GM21723 (cell line): ENCODE measurements around the gene C13orf46.
A peak's percentile ranks its signal among the peaks of the same experiment; 100 is the strongest.

Source experiments
- ATAC-seq: cut with Tn5 transposase; IDR thresholded peaks from one replicate; pipeline ENCODE4 v1.9.1; 2021; ENCODE audit warnings: mild to moderate bottlenecking, moderate library complexity; ENCODE audit not compliant: unreplicated experiment

Gene C13orf46

DNA sequence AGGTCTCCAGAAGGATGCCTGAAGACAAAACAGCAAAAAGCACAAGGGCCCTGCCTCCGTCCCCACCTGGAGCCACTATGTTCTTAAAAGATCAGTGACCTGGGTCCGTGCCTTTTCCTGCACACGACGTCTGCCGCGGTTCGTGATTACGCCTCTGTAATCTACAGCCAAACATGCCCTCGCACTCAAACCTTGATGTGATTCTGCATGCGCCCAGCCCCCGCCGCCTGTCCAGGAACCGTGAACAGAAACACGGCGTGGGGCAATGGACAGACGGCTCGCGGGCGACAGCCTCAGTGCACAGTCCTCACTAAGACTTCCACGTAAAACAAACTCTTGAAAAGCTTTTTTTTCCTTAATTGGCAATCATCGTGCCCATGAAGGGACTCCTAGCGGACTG lies 15.5 kb downstream of the C13orf46 start:
- no peak for ATAC-seq

GRCh38 chr13:113956571-113956970 lies 17.3 kb downstream of the C13orf46 start:
- ATAC-seq: no peak

- ATAC-seq: no peak
Observed at GRCh38 chr13:113955691-113956090, 18.2 kb downstream of the C13orf46 start.

DNA sequence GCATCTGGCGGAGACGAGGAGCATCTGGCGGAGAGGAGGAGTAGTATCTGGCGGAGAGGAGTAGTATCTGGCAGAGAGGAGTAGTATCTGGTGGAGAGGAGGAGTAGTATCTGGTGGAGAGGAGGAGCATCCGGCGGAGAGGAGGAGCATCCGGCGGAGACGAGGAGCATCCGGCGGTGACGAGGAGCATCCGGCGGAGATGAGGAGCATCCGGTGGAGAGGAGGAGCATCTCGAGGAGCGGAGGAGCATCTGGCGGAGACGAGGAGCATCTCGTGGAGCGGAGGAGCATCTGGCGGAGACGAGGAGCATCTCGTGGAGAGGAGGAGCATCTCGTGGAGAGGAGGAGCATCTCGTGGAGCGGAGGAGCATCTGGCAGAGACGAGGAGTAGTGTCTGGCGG lies 18.6 kb downstream of the C13orf46 start:
- ATAC-seq: no peak

GRCh38 chr13:113954046-113954835 lies 19.6 kb downstream of the C13orf46 start:
- no peak for ATAC-seq

GRCh38 chr13:113953561-113953960 lies 20.3 kb downstream of the C13orf46 start:
- ATAC-seq: no peak

DNA sequence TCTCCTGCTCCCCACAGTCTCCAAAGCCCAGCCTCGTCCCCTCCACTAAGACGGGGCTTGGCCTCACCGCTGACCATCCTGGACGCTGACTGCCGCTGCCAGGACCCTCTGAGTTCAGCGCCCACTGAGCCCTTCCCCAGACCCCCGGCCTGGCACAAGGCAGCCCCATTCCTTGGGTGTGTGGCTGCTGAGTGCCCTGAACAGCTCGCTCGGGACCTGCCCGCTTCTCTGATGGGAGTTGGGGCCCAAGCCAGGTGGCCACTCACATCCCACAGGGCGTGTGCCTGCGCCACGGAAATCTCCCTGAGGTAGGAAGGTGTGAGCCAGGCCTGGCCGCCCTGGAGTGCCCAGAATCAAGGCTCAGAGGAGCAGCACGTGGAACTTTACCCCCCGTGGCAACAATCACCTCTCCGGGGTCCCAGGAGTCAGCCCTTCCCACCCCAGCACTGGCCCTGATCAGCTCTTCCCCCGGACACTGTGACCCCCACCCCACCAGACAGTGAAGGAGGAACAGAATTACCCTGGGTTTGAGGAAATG lies 20.8 kb downstream of the C13orf46 start:
- ATAC-seq: no peak

DNA sequence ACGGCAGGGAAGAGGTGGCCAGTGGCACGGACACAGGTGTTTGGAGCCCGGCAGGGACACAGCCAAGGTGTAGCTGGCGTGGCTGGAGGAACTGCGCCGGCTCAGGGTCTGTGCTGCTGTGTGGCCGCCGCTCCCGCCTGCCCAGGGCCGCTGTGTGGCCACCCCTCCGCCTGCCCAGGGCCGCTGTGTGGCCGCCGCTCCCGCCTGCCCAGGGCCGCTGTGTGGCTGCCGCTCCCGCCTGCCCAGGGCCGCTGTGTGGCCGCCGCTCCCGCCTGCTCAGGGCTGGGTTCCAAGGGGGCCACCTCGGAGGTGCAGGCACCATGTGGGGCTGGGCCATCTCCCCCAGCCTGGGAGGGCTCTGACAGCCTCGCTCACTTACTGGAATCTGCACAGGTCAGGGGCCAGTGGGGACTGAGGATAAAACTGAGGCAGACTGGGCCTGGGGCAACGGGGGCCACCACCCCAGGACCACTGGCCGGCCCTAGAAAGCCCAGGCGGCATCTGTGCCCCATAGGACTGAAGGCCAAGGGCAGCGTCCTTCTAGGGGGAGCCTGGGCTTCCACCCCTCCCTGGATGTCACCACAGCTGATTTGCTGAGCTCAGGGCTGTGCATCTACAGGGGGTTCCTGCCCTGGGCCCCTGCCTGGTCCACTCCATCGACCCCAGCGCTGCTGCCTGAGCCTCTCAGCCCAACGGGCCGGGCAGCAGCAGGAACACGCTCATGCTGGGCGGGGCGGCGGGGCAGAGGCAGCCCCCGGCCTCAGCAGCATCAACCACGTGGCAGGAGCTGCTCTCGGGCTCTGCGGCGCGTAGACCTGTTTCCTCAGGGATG lies 21.5 kb downstream of the C13orf46 start:
- ATAC-seq: no peak

DNA sequence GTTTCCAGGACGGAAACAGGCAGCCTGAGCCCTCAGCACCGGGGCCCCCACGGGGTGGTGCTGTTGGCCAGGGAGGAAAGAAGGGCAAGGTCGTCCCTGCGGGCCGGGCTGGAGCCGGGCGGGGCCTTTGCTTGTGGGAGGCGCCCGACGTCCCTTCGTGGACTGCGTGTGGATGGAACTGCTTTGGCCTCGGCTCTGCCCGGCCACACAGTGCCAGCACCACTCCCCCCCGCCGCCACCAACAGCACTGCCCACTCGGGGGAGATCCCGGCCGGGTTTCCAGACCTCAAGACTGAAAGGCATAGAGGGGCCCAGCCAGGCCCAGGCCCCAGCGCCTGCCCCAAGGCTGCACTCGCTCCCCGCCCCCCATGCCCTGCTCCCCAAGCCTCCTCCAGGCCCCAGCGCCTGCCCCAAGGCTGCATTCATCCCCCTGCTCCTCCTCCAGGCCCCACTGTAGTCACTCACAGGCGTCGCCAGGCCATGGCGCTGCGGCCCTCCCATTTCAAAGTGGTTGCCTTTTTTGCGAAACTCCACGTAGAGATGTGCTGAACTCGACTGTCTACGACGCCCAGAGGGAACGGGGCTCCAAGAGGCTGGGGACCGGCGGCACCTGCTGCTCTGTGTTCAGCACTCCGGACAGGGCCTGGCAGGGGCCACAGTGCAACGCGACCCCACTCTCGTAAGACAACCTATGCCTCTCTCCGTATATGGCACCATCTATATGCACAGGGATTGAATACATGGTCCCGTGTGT lies 22.5 kb downstream of the C13orf46 start:
- peak; percentile 90 for ATAC-seq

- ATAC-seq: no peak
Observed at GRCh38 chr13:113950451-113951245, 23.2 kb downstream of the C13orf46 start.

DNA sequence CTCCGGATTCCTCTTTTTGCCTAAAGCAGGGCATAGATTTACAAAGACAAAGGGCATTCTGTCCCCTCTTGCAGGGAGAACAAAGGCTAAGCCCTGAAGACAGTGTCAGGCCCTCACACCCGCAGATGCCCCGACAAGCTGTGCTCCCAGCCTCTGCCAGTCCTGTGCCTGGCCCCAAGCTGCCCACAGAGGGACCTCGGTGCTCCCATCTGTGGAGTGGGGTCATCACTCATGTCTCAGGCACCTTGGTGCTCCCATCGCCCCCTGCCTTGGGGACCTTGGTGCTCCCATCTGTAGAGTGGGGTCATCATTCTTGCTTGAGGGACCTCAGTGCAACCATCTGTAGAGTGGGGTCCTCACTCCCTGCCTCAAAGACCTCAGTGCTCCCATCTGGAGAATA lies 24.3 kb downstream of the C13orf46 start:
- no peak for ATAC-seq

DNA sequence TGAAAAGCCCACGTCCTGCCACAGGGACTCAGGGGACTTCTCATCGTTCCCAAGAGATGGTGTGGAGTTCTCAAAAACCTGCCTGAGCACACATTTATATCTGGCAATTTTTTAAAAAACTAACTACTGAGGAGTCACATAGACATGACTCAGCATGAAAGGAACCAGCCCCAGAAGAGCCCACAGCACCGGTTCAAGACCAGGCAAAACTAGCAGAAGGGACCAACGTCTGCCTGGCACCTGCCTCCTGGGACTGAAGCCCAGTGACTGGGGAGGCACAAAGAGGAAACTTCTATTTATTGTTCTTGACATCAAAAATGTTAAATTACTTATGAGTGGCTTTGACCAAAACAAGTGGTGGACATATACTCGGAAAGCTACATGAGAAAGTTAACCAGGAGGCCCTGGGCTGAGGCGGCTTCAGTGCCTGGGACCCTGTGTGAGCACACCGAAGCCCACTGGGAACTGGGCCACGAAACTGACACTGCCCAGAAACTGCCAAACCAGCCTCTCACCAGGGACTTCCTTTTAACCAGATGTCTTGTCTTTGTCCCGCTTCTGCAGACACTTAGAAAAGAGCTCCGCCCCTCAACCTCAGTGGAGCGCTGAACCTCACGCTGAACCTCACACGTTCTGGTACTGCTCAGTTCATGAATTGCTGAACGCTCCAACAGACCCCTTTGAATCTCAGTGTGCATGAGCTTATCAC lies 25.7 kb downstream of the C13orf46 start:
- ATAC-seq: no peak

- no peak for ATAC-seq
Observed at GRCh38 chr13:113947311-113948033, 26.4 kb downstream of the C13orf46 start.

DNA sequence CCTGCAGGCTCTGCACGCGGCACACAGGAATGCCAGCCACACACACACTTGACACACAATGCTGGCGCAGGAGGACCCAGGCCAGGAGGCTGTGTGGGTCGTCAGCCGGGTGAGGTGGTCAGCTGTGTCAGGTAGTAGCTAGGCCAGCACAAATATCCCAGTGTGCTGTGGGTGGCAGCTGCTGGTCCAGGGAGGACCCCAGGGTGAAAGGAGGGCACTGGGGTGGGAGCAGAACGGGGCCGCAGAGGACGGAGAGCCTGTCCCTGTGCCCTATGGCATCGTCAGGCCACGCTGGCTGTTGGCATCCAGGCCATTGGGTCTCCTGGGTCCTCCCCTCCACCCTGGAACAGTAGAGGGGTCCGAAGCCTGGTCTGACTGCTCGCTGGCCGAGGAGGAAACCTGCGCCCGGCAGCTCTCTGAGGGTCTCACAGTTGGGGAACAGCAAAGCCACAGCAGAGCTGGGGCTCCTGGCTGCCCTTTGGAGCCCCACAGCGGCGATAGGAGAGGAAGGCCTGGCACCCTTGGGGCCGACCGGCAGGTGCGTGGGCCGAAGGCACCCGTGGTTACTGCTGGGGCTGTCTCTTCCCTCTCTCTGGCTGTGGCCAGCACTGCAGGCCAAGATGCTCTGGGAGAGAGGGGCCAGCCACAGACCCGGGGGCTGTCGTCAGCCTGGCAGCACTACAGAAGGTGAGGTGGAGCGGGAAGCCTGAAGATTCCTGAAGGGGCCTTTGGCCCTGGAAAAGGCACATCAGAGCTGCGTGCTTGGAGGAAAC lies 27.3 kb downstream of the C13orf46 start:
- no peak for ATAC-seq

DNA sequence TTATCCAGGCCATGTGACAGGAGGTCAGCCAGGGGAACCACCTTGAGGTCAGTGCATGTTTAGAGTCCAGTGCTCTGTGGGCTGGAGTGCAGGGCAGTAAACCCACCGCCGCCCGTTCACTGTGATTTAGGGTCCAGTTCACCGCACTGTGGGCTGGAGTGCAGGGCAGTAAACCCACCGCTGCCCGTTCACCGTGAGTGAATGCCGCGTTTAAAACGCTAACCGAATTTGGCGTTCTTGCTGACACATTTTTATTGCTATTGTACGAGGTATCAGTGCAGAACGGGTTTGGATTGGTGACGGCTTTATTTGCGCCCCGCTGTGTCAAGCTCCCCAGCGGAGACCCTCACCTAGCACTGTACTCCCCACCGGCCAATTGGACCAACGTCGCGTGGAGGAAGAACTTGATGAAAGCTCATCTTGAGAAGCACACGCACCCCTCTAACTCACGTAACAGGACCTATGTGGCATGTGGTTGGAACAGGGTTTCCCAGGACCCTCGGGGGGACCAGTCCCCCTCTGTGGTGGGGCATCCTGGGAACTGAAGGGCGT lies 27.9 kb downstream of the C13orf46 start:
- ATAC-seq: no peak

DNA sequence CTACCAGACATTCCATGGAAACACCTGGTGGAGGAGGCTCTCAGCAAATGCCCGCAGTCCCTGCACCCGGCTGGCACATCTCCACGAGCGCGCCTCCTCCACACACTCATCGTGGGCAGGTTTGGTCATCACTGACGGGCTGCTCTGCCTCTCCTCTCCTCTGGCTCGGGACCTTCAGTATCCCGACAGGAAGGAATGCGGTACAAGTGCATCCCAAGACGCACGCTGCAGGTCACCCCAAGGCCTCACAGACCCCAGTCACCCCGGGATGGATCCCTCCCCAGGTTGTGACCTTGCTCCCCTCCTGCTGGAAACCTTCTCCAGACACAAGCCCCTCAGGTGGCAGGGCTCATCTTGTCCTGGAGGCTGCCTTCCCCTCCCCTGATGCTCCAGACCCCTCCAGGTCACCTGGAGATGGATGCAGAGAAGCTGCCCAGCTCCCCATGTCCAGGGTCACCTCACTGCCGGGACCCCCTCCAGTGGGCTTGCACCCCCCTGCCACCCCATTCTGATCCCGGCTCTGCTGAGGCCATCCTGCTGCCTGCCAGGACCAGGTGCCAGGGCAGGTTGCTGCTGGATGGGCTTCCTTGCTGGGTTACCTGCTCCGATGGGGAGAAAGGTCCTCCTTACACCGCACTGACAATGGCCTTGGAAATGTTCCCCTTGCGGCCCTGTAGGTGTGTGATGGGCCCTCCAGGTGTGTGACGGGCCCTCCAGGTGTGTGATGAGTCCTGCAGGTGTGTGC lies 29.9 kb downstream of the C13orf46 start:
- ATAC-seq: no peak

- no peak for ATAC-seq
Observed at GRCh38 chr13:113942591-113943103, 31.2 kb downstream of the C13orf46 start.
